ENCODE measurements around the gene INTS1.
"Not testable (repeated sequence)": the region's sequence is repeated elsewhere in the genome, so short reads cannot be mapped to it uniquely, and the experiment has no call there.

The INTS1 gene

GRCh38 chr7:1523844-1524243 lies 19.7 kb upstream of the INTS1 start:
- peaks cover 2% of the 10 kb centered on the region for H3K27me3 Mint-ChIP-seq
- H3K4me3 Mint-ChIP-seq, result no peak overlapping the region
- H3K9me3 Mint-ChIP-seq, result peaks cover 6% of the 10 kb centered on the region
- no peak for ATAC-seq
- no peak for DNase-seq
- no peak overlapping the region for H3K27ac Mint-ChIP-seq
- peaks cover 2% of the 10 kb centered on the region for H3K36me3 Mint-ChIP-seq (ENCODE audit: low read depth)
- peaks cover 4% of the 10 kb centered on the region for H3K4me1 Mint-ChIP-seq

DNA sequence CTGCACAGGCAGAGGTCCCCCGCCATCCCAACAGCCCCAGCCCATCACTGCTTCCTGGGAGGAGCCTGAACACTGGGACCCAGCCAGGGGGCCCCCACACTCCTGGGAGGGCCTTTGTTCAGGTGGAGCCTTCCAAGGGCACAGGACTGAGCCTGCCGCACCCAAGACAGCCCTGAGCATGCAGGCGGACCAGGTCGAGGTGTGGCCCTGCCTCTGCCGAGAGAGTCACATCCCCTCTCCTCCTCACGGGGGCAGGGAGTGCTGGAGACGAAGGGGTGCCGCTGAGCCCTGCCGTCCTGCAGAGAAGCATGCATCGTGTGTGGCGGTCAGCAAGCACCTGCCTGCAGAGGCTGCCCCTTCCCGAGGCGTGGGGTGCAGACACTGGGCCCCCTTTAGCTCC lies 19.0 kb upstream of the INTS1 start:
- no peak for ATAC-seq

DNA sequence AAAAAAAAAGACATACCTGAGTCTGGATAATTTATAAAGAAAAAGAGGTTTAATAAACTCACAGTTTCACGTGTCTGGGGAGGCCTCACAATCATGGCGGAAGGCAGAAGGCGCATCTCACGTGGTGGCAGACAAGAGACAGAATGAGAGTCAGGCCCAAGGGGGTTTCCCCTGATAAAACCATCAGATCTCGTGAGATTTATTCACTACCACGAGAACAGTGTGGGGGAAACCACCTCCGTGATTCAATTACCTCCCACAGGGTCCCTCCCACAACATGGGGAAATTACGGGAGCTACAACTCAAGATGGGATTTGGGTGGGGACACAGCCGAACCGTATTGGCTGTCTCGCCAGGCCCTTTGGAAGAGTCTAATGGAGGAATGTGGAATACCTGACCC lies 17.3 kb upstream of the INTS1 start:
- H3K36me3 Mint-ChIP-seq (ENCODE audit: low read depth), result peaks cover 2% of the 10 kb centered on the region
- H3K4me3 Mint-ChIP-seq, result no peak overlapping the region
- H3K9me3 Mint-ChIP-seq, result peaks cover 6% of the 10 kb centered on the region
- ATAC-seq, result peak; percentile 31
- H3K4me1 Mint-ChIP-seq, result peaks cover 4% of the 10 kb centered on the region
- H3K27me3 Mint-ChIP-seq, result peaks cover 2% of the 10 kb centered on the region
- DNase-seq, result no peak
- H3K27ac Mint-ChIP-seq, result no peak overlapping the region

More for the DNA sequence above, 19.0 kb upstream of the INTS1 start:
- Mint-ChIP-seq H3K4me1 (peaks cover 4% of the 10 kb centered on the region), H3K4me3 (no peak overlapping the region), H3K9me3 (peaks cover 6% of the 10 kb centered on the region), H3K27me3 (peaks cover 2% of the 10 kb centered on the region), H3K36me3 (ENCODE audit: low read depth) (peaks cover 2% of the 10 kb centered on the region), H3K27ac (no peak overlapping the region)
- DNase-seq, result no peak

DNA sequence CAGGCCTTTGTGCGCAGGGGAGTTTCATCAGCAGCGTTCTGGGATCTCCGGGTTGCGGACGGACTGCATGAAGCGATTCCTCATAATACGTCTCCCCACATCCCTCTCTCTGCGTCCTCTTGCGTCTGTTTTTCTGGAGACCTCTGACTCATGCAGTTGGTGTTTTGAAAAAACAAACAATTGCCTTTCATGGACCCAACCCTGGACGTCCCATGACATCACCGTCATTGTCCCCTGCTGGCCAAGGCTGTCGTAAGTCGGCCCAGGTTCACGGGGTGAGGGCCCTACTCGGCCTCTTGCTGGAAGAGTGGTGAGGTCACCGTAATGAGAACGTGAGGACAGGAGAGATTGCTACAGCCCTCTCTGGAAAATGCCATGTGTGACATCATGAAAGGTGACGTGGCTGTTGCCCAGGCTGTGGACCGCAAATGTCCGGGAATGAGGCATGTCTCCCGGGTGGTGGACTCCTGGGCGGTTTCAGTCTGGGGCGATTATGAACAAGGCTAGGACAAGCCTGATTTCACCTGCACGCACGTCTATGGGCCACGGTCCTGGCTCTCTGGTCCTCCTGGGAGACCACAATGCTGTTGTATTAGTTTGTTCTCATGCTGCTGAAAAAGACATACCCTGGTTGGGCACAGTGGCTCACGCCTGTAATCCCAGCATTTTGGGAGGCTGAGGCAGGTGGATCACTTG lies 16.5 kb upstream of the INTS1 start:
- Mint-ChIP-seq H3K4me3 (no peak overlapping the region), H3K27me3 (no peaks in the 10 kb centered on the region), H3K27ac (no peak overlapping the region), H3K9me3 (peaks cover 6% of the 10 kb centered on the region), H3K36me3 (ENCODE audit: low read depth) (peaks cover 2% of the 10 kb centered on the region), H3K4me1 (peaks cover 4% of the 10 kb centered on the region)
- DNase-seq (no peak), ATAC-seq (no peak)

GRCh38 chr7:1519322-1519922 lies 15.2 kb upstream of the INTS1 start:
- not testable (repeated sequence) for H3K27me3 Mint-ChIP-seq; H3K4me1 Mint-ChIP-seq; DNase-seq; H3K27ac Mint-ChIP-seq; H3K9me3 Mint-ChIP-seq; H3K36me3 Mint-ChIP-seq (ENCODE audit: low read depth); ATAC-seq; H3K4me3 Mint-ChIP-seq

DNA sequence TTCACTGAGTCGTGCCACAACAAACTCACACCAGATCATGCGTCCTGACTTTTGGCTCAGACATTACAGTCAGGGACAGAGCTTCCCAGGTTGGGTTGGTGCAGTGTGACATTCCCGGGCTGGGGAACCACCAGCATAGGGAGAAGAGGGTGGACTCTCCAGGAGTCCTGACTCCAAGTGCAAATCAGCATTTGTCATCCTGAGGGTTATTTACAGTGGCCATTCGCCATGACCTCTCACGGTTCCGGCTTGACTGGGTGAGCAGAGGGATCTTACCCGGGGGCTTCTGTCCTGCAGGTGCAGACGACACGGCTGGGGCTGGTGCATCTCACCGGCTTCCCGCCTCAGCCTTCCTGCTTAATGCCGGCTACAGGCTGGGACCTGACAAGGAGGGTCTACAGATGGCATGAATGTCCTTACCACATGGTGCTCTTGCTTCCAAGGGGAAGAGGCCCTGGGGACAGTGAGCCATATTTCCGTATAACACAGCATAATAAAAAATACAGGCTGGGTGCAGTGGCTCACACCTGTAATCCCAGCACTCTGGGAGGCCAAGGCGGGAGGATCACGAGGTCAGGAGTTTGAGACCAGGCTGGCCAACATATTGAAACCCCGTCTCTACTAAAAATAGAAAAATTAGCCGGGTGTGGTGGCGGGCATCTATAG lies 12.5 kb upstream of the INTS1 start:
- ATAC-seq (no peak), DNase-seq (no peak)
- Mint-ChIP-seq H3K27ac (no peak overlapping the region), H3K36me3 (ENCODE audit: low read depth) (peaks cover 2% of the 10 kb centered on the region), H3K9me3 (peaks cover 6% of the 10 kb centered on the region), H3K4me1 (peaks cover 26% of the 10 kb centered on the region), H3K27me3 (no peaks in the 10 kb centered on the region), H3K4me3 (no peak overlapping the region)

- not testable (repeated sequence) for DNase-seq; H3K36me3 Mint-ChIP-seq (ENCODE audit: low read depth); H3K4me3 Mint-ChIP-seq; ATAC-seq; H3K9me3 Mint-ChIP-seq; H3K27me3 Mint-ChIP-seq
- peaks cover 29% of the 10 kb centered on the region for H3K4me1 Mint-ChIP-seq
- peak overlapping the region; percentile 49 for H3K27ac Mint-ChIP-seq
Observed at GRCh38 chr7:1515509-1515967, 11.3 kb upstream of the INTS1 start.

- Mint-ChIP-seq H3K4me3 (no peak overlapping the region), H3K9me3 (peaks cover 6% of the 10 kb centered on the region), H3K27ac (no peak overlapping the region), H3K4me1 (peaks cover 29% of the 10 kb centered on the region), H3K27me3 (no peaks in the 10 kb centered on the region), H3K36me3 (ENCODE audit: low read depth) (no peaks in the 10 kb centered on the region)
- DNase-seq (no peak), ATAC-seq (no peak)
Observed at GRCh38 chr7:1514995-1515401, 10.8 kb upstream of the INTS1 start.

GRCh38 chr7:1514407-1514806 lies 10.2 kb upstream of the INTS1 start:
- ATAC-seq (no peak), DNase-seq (no peak)
- H3K4me1 Mint-ChIP-seq, result peaks cover 29% of the 10 kb centered on the region
- no peak overlapping the region for H3K4me3 Mint-ChIP-seq
- no peaks in the 10 kb centered on the region for H3K36me3 Mint-ChIP-seq (ENCODE audit: low read depth)
- H3K27me3 Mint-ChIP-seq, result peaks cover under 1% of the 10 kb centered on the region
- H3K9me3 Mint-ChIP-seq, result peaks cover 5% of the 10 kb centered on the region
- no peak overlapping the region for H3K27ac Mint-ChIP-seq

DNA sequence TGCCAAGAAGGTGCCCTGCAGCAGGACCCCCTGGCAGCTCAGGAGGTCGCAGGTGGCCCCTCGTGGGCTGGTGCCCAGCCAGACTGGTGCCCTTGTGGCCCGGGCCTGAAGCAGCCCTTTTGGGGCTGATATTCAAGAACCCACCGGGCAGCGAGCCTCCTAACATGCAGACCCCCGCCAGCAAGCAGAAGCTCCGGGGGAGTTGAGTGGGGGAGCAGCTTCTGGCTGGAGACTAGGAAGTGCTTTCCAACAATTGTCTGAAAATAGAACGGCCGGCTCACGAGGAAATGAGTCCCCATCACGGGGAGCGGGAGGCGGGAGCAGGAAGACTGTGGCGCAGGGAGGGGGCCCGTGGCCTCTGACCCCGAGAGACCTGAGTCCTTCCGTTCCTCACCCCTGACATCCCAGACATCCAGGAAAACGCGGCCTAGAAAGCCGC lies 9.5 kb upstream of the INTS1 start:
- DNase-seq, result no peak
- Mint-ChIP-seq H3K4me3 (no peak overlapping the region), H3K4me1 (peaks cover 29% of the 10 kb centered on the region), H3K27ac (peak overlapping the region; percentile 54), H3K36me3 (ENCODE audit: low read depth) (no peaks in the 10 kb centered on the region), H3K27me3 (peaks cover 2% of the 10 kb centered on the region), H3K9me3 (no peaks in the 10 kb centered on the region)
- no peak for ATAC-seq

GRCh38 chr7:1512781-1513656 lies 8.8 kb upstream of the INTS1 start:
- no peaks in the 10 kb centered on the region for H3K9me3 Mint-ChIP-seq
- peak overlapping the region; percentile 43 for H3K4me3 Mint-ChIP-seq
- H3K4me1 Mint-ChIP-seq, result peaks cover 34% of the 10 kb centered on the region
- ATAC-seq (peak; percentile 68), DNase-seq (peak; percentile 51)
- H3K36me3 Mint-ChIP-seq (ENCODE audit: low read depth), result no peaks in the 10 kb centered on the region
- H3K27ac Mint-ChIP-seq, result peak overlapping the region; percentile 54
- peaks cover 2% of the 10 kb centered on the region for H3K27me3 Mint-ChIP-seq

- peaks cover 41% of the 10 kb centered on the region for H3K4me1 Mint-ChIP-seq
- DNase-seq, result no peak
- peaks cover 2% of the 10 kb centered on the region for H3K27me3 Mint-ChIP-seq
- H3K4me3 Mint-ChIP-seq, result no peak overlapping the region
- ATAC-seq, result no peak
- no peaks in the 10 kb centered on the region for H3K36me3 Mint-ChIP-seq (ENCODE audit: low read depth)
- no peak overlapping the region for H3K27ac Mint-ChIP-seq
- H3K9me3 Mint-ChIP-seq, result no peaks in the 10 kb centered on the region
Observed at GRCh38 chr7:1511444-1512422, 7.5 kb upstream of the INTS1 start.

DNA sequence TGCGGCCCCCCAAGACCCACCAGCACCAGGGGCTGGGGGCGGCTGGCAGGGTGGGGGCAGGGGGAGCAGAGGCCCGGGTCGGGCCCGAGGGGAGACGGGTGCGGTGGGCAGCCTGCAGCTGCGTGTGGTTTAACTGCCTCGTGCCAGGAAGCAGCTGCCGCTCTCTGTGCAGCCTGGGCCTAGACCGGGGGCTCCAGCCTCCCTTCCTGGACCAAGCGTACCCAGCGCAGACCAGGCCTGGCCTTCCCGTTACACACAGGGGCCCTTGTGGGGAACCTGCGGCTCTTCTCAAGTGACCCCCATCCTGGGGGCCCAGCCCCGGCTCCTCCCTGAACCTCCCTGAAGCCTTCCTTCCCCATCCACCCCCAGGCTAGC lies 6.6 kb upstream of the INTS1 start:
- H3K4me3 Mint-ChIP-seq, result no peak overlapping the region
- no peaks in the 10 kb centered on the region for H3K9me3 Mint-ChIP-seq
- ATAC-seq (no peak), DNase-seq (no peak)
- no peak overlapping the region for H3K27ac Mint-ChIP-seq
- H3K4me1 Mint-ChIP-seq, result peaks cover 47% of the 10 kb centered on the region
- H3K36me3 Mint-ChIP-seq (ENCODE audit: low read depth), result no peaks in the 10 kb centered on the region
- peaks cover 2% of the 10 kb centered on the region for H3K27me3 Mint-ChIP-seq

Measured in activated naive CD8-positive, alpha-beta T cell treated with anti-CD3 and anti-CD28 coated beads, Interleukin-2, amount 50 U/mL, for 24 hours (primary cell).